ENCODE measurements around the gene TFB1M.

Gene TFB1M

DNA sequence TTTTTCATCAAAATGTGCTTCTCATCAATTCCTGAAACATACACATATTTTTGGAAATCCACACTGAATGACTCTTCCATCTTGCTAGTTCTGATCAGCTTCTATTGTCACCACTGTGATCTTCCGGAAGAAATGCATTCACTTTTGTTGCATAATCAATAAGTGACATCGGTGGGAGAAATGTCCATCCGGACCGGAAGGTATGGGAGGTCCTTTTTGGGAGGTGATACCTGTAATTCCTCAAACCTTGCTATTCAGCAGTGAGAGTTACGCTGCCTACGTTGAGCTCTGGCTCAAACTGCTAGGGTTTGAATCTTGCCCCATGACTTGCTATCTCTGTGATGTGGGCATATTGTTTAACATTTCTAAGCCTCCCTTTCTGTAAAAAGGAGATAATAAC lies 16.6 kb upstream of the TFB1M start:
- TF ChIP-seq FOXP2 (optimal IDR thresholded peaks at IDR 0.05; ENCODE audit: borderline replicate concordance, extremely low read depth, extremely low read length, insufficient read depth), result no peak
- no peak for TF ChIP-seq TAF1 (IDR thresholded peaks at IDR 0.05; ENCODE audit: borderline replicate concordance, insufficient read depth, low read length)
- TF ChIP-seq POLR2AphosphoS5 (IDR thresholded peaks at IDR 0.05; ENCODE audit: low read depth, low read length), result no peak
- no peak for TF ChIP-seq SIN3A (IDR thresholded peaks at IDR 0.05; ENCODE audit: borderline replicate concordance, insufficient read depth, low read length)
- TF ChIP-seq, protein P1, sequence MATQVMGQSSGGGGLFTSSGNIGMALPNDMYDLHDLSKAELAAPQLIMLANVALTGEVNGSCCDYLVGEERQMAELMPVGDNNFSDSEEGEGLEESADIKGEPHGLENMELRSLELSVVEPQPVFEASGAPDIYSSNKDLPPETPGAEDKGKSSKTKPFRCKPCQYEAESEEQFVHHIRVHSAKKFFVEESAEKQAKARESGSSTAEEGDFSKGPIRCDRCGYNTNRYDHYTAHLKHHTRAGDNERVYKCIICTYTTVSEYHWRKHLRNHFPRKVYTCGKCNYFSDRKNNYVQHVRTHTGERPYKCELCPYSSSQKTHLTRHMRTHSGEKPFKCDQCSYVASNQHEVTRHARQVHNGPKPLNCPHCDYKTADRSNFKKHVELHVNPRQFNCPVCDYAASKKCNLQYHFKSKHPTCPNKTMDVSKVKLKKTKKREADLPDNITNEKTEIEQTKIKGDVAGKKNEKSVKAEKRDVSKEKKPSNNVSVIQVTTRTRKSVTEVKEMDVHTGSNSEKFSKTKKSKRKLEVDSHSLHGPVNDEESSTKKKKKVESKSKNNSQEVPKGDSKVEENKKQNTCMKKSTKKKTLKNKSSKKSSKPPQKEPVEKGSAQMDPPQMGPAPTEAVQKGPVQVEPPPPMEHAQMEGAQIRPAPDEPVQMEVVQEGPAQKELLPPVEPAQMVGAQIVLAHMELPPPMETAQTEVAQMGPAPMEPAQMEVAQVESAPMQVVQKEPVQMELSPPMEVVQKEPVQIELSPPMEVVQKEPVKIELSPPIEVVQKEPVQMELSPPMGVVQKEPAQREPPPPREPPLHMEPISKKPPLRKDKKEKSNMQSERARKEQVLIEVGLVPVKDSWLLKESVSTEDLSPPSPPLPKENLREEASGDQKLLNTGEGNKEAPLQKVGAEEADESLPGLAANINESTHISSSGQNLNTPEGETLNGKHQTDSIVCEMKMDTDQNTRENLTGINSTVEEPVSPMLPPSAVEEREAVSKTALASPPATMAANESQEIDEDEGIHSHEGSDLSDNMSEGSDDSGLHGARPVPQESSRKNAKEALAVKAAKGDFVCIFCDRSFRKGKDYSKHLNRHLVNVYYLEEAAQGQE (IDR thresholded peaks at IDR 0.05; ENCODE audit: insufficient read depth in 1 of 2, low read depth in 2 of 2, low read length in 2 of 2), result no peak

DNA sequence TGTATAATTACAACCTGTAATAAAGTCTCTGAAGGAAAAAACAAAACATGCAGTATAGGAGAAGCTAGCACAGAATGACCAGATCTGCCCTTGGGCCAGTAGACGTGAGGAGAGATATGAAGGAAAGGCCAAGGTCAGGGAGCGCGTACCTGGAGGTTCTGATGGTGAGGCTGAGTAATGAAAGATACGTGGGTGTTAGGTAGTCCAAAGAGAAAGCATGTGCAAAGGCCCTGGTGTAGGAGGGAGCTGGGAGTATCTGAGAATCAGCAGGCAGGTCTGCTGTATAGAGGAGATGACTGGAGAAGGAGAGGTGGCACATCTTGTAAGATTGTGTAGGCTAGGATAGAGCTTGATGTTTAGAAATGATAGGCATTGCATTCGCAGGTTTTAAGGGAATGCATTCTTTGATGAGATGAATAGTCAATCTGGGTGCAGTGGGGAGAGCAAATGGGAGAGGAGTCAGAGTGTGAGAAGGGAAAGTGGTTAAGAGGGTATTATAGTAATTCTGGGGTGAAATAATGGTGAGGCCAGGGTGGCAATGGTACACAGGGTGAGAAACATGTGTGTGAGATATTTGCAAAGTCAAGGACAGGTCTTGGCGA lies 15.9 kb upstream of the TFB1M start:
- TF ChIP-seq TAF1 (IDR thresholded peaks at IDR 0.05; ENCODE audit: borderline replicate concordance, insufficient read depth, low read length), result no peak
- TF ChIP-seq, protein P1 (IDR thresholded peaks at IDR 0.05; ENCODE audit: insufficient read depth in 1 of 2, low read depth in 2 of 2, low read length in 2 of 2), result no peak
- TF ChIP-seq FOXP2 (optimal IDR thresholded peaks at IDR 0.05; ENCODE audit: borderline replicate concordance, extremely low read depth, extremely low read length, insufficient read depth), result no peak
- no peak for TF ChIP-seq POLR2AphosphoS5 (IDR thresholded peaks at IDR 0.05; ENCODE audit: low read depth, low read length)
- no peak for TF ChIP-seq SIN3A (IDR thresholded peaks at IDR 0.05; ENCODE audit: borderline replicate concordance, insufficient read depth, low read length)

DNA sequence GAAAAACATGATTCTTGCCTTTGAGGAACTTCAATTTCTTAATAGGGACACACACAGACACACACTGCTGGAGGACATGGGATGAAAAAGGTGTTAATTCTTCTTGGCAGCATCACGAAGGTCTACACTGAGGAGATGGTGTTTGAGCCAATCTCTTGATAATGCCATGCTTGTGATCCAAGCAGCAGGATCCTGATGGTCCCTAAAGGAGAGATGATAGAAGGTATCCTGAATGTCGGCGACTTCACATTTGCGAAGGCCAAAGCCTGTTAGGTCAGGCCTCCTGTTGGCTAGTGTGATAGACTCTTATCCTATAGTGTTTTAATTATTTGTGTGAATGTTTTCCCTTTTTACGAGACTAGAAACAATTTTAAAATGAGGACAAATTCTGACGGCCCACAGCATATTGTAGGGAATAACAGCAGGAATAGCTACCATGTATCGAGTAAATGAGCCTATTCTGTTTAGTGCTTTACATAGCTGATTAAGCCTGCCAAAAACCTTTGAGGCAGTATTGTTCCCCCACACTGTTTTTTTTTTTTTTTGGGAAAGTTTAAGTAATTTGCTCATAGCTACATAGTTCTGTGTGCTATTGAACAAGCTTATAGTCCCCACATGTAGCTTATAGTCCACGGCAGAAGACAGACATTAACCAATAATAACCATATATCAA lies 15.3 kb upstream of the TFB1M start:
- TF ChIP-seq, protein P1 (IDR thresholded peaks at IDR 0.05; ENCODE audit: insufficient read depth in 1 of 2, low read depth in 2 of 2, low read length in 2 of 2), result no peak
- TF ChIP-seq SIN3A (IDR thresholded peaks at IDR 0.05; ENCODE audit: borderline replicate concordance, insufficient read depth, low read length) (no peak), POLR2AphosphoS5 (IDR thresholded peaks at IDR 0.05; ENCODE audit: low read depth, low read length) (no peak), TAF1 (IDR thresholded peaks at IDR 0.05; ENCODE audit: borderline replicate concordance, insufficient read depth, low read length) (no peak), FOXP2 (optimal IDR thresholded peaks at IDR 0.05; ENCODE audit: borderline replicate concordance, extremely low read depth, extremely low read length, insufficient read depth) (no peak)

DNA sequence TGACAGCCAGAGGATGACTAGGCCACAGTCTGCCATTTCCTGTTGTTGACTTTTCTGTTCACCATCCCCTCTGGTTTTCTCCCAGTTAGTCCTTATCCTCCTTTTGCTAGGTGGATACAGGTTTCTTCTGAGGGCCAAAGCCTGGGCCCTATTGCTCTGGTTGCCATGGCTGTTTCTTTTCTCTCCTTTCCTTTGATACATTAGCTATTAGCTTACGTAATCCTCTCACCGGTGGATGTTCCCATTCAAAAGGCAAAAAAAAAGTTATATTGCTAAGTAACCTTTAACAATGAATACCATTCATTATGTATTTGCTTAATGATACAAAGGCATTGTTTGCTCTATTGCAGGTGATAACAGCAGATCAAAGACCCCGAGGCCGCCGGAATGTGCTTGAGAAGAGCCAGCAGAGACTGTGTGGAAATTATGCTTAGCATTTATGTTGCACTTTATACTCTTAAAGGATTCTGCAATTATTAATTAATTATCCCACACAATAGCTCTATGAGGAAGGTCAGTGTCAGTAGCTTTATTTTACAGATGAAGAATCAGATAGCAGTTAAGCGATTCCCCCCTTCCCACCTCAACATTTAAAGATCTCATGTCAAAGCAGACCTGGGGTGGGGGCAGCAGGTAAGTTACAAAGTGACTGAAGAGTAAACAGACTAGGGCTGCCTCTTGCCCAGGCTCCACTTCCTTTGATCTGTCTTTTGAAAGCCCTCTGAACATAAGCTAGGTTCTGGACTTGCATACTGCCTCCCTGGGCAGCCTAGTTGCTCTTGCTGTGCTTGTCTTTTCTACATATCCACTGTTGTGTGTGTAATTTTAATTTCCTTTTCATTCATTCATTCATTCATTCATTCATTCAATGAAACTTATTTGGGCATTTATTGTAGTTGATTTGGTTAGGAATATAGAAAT lies 14.5 kb upstream of the TFB1M start:
- TF ChIP-seq SIN3A (IDR thresholded peaks at IDR 0.05; ENCODE audit: borderline replicate concordance, insufficient read depth, low read length) (no peak), TAF1 (IDR thresholded peaks at IDR 0.05; ENCODE audit: borderline replicate concordance, insufficient read depth, low read length) (no peak), FOXP2 (optimal IDR thresholded peaks at IDR 0.05; ENCODE audit: borderline replicate concordance, extremely low read depth, extremely low read length, insufficient read depth) (no peak), POLR2AphosphoS5 (IDR thresholded peaks at IDR 0.05; ENCODE audit: low read depth, low read length) (no peak)
- TF ChIP-seq, protein P1 (IDR thresholded peaks at IDR 0.05; ENCODE audit: insufficient read depth in 1 of 2, low read depth in 2 of 2, low read length in 2 of 2), result no peak
